Suprapubic skin (tissue), 4 donors: ENCODE data around the gene BAG3. TPM values are rescaled to one million over a fixed set of nuclear protein-coding genes. Genes with fewer than 3 reads are reported as not detected.
A peak's percentile ranks its signal among the peaks of the same experiment; 100 is the strongest.

ENCODE experiments used
- DNase-seq, 2 donors: peaks; one replicate each; pipeline ENCODE4 v3.0.0-alpha.2; 2019; ENCODE audit warnings: low spot score in 2 of 2
- H3K27ac ChIP-seq: fragments of 200-600 bp; sonication (generic); one replicate; pipeline ENCODE4 v1.5.1; 2019
- H3K27me3 ChIP-seq: fragments of 200-600 bp; sonication (generic); one replicate; pipeline ENCODE4 v1.5.1; 2019
- H3K36me3 ChIP-seq: fragments of 200-600 bp; sonication (generic); one replicate; pipeline ENCODE4 v1.5.1; 2019
- H3K4me1 ChIP-seq: fragments of 200-600 bp; sonication (generic); one replicate; pipeline ENCODE4 v1.5.1; 2019
- H3K4me3 ChIP-seq: fragments of 200-600 bp; sonication (generic); one replicate; pipeline ENCODE4 v1.5.1; 2019; ENCODE audit warnings: mild to moderate bottlenecking
- H3K9me3 ChIP-seq: fragments of 200-600 bp; sonication (generic); one replicate; pipeline ENCODE4 v1.5.1; 2019
- CTCF ChIP-seq, 2 donors: fragments of 200-600 bp in 1 of 2; fragments of 450-650 bp in 1 of 2; sonication (generic) in 1 of 2; IDR thresholded peaks; one replicate each; pipeline ENCODE4 v1.5.1; 2016 to 2019; ENCODE audit warnings: antibody characterized with exemption in 2 of 2, mild to moderate bottlenecking in 1 of 2, moderate library complexity in 1 of 2
- EP300 ChIP-seq: sonication (generic); formaldehyde crosslinking; IDR thresholded peaks from one replicate; pipeline ENCODE4 v1.6.1; 2017; ENCODE audit warnings: antibody characterized with exemption
- POLR2A ChIP-seq, 2 donors: fragments of 450-650 bp; IDR thresholded peaks; one replicate each; pipeline ENCODE4 v1.6.1; 2017; ENCODE audit warnings: antibody characterized with exemption in 2 of 2, mild to moderate bottlenecking in 2 of 2, moderate library complexity in 2 of 2
- POLR2AphosphoS5 ChIP-seq, 3 donors: sonication (generic); formaldehyde crosslinking; IDR thresholded peaks; one replicate each; pipeline ENCODE4 v1.6.1; 2017; ENCODE audit warnings: antibody characterized with exemption in 3 of 3
- WGBS: methylation state at CpG from one replicate; pipeline ENCODE4 v1.1.5; 2018; 5-methylcytosine and 5-hydroxymethylcytosine counted together
- total RNA-seq, 4 donors: library from RNA; depleted of rRNA; stranded (reverse); fragments of >200 nt; gene quantifications; one replicate each; pipeline ENCODE4 v1.1.0, GENCODE V29; 2016

BAG3 gene
- total RNA-seq, 4 donors from 2014 or later, result 75.0 to 86.4 (median 78.0) TPM

- H3K36me3 ChIP-seq, result no peaks in the 10 kb centered on the region
- TF ChIP-seq CTCF (IDR thresholded peaks at IDR 0.05) (no peak), POLR2AphosphoS5 (IDR thresholded peaks at IDR 0.05) (no peak), EP300 (no peak), POLR2A (IDR thresholded peaks at IDR 0.05) (no peak)
- no peaks in the 10 kb centered on the region for H3K9me3 ChIP-seq
- no peaks in the 10 kb centered on the region for H3K4me1 ChIP-seq
- H3K27me3 ChIP-seq, result no peaks in the 10 kb centered on the region
- DNase-seq, result no peak
- 97% methylated on average over 3 of the region's 3 CpGs for WGBS
- H3K4me3 ChIP-seq, result no peak overlapping the region
- H3K27ac ChIP-seq, result no peak overlapping the region
Observed at GRCh38 chr10:119644994-119645393, 6.2 kb upstream of the BAG3 start.

GRCh38 chr10:119650062-119650461 is 1.1 kb upstream of the BAG3 start:
- WGBS, result 96% methylated on average over 1 of the region's 1 CpG
- Histone ChIP-seq H3K36me3 (no peaks in the 10 kb centered on the region), H3K4me3 (no peak overlapping the region), H3K4me1 (peaks cover 22% of the 10 kb centered on the region), H3K9me3 (no peaks in the 10 kb centered on the region), H3K27ac (no peak overlapping the region), H3K27me3 (no peaks in the 10 kb centered on the region)
- TF ChIP-seq POLR2AphosphoS5 (IDR thresholded peaks at IDR 0.05), result no peak
- no peak for TF ChIP-seq EP300
- TF ChIP-seq POLR2A (IDR thresholded peaks at IDR 0.05), result no peak
- TF ChIP-seq CTCF (IDR thresholded peaks at IDR 0.05), result no peak
- DNase-seq, result no peak

GRCh38 chr10:119651514-119652360 is 557 bp downstream of the BAG3 start:
- Histone ChIP-seq H3K4me1 (peaks cover 39% of the 10 kb centered on the region), H3K4me3 (peak overlapping the region; percentile 85), H3K27ac (peak overlapping the region; percentile 96), H3K27me3 (no peaks in the 10 kb centered on the region), H3K9me3 (no peaks in the 10 kb centered on the region), H3K36me3 (no peaks in the 10 kb centered on the region)
- peak in 1 of 2 donors; percentile 85 for DNase-seq
- under 1% methylated on average over 23 of the region's 107 CpGs for WGBS
- TF ChIP-seq CTCF (IDR thresholded peaks at IDR 0.05) (no peak), POLR2A (IDR thresholded peaks at IDR 0.05) (peak in 1 of 2 donors; percentile 88), POLR2AphosphoS5 (IDR thresholded peaks at IDR 0.05) (no peak), EP300 (no peak)

- peak overlapping the region; percentile 96 for H3K27ac ChIP-seq
- peak overlapping the region; percentile 85 for H3K4me3 ChIP-seq
- no peaks in the 10 kb centered on the region for H3K36me3 ChIP-seq
- DNase-seq, result no peak
- H3K9me3 ChIP-seq, result no peaks in the 10 kb centered on the region
- H3K4me1 ChIP-seq, result peaks cover 45% of the 10 kb centered on the region
- no peaks in the 10 kb centered on the region for H3K27me3 ChIP-seq
- TF ChIP-seq POLR2AphosphoS5 (IDR thresholded peaks at IDR 0.05) (no peak), POLR2A (IDR thresholded peaks at IDR 0.05) (no peak), EP300 (no peak), CTCF (IDR thresholded peaks at IDR 0.05) (no peak)
- WGBS, result 2% methylated on average over 3 of the region's 3 CpGs
Observed at GRCh38 chr10:119652361-119652730, 1.2 kb downstream of the BAG3 start.

- no peak for DNase-seq
- Histone ChIP-seq H3K4me3 (peak overlapping the region; percentile 85), H3K9me3 (no peaks in the 10 kb centered on the region), H3K27ac (peak overlapping the region; percentile 96), H3K27me3 (no peaks in the 10 kb centered on the region), H3K36me3 (no peaks in the 10 kb centered on the region), H3K4me1 (peaks cover 53% of the 10 kb centered on the region)
- WGBS, result 35% methylated on average over 1 of the region's 1 CpG
- no peak for TF ChIP-seq POLR2AphosphoS5 (IDR thresholded peaks at IDR 0.05)
- no peak for TF ChIP-seq POLR2A (IDR thresholded peaks at IDR 0.05)
- TF ChIP-seq EP300, result no peak
- no peak for TF ChIP-seq CTCF (IDR thresholded peaks at IDR 0.05)
Observed at GRCh38 chr10:119653209-119653608, 2.0 kb downstream of the BAG3 start.
